Nephron (organoid): ENCODE data around the gene FSIP1.

ENCODE experiments used
- H3K27ac Mint-ChIP-seq, 3 experiments: 2 replicates each; pipeline ENCODE4 v1.8.0; 2020; ENCODE audit warnings: mixed read lengths in 3 of 3, mild to moderate bottlenecking in 2 of 3, moderate library complexity in 1 of 3
- H3K27me3 Mint-ChIP-seq: 2 replicates; pipeline ENCODE4 v1.8.0; 2021; ENCODE audit warnings: low read depth, mild to moderate bottlenecking, moderate library complexity, mixed read lengths
- H3K36me3 Mint-ChIP-seq: 2 replicates; pipeline ENCODE4 v1.8.0; 2020; ENCODE audit warnings: low read depth, mixed read lengths
- H3K4me1 Mint-ChIP-seq: 2 replicates; pipeline ENCODE4 v1.8.0; 2020; ENCODE audit warnings: mixed read lengths
- H3K4me3 Mint-ChIP-seq, 3 experiments: 2 replicates each; pipeline ENCODE4 v1.8.0; 2020; ENCODE audit warnings: mild to moderate bottlenecking in 3 of 3, mixed read lengths in 3 of 3, moderate library complexity in 2 of 3
- H3K9me3 Mint-ChIP-seq: 2 replicates; pipeline ENCODE4 v1.8.0; 2020; ENCODE audit warnings: mixed read lengths
- CTCF ChIP-seq, 3 experiments: fragments of 200-600 bp; sonication (generic); IDR thresholded peaks; one replicate each; pipeline ENCODE4 v1.5.0; 2021; ENCODE audit warnings: antibody characterized with exemption in 3 of 3; ENCODE audit not compliant: unreplicated experiment in 3 of 3

FSIP1 gene

GRCh38 chr15:39807791-39808190, 25.1 kb upstream of the FSIP1 start:
- Mint-ChIP-seq H3K27ac (no peak overlapping the region), H3K27me3 (peaks cover 4% of the 10 kb centered on the region), H3K36me3 (no peaks in the 10 kb centered on the region), H3K4me3 (no peak overlapping the region), H3K9me3 (no peaks in the 10 kb centered on the region), H3K4me1 (no peaks in the 10 kb centered on the region)
- no peak for TF ChIP-seq CTCF (IDR thresholded peaks at IDR 0.05; ENCODE audit: unreplicated experiment in 3 of 3)

- Mint-ChIP-seq H3K27ac (no peak overlapping the region), H3K36me3 (no peaks in the 10 kb centered on the region), H3K4me1 (no peaks in the 10 kb centered on the region), H3K9me3 (no peaks in the 10 kb centered on the region), H3K27me3 (peaks cover 4% of the 10 kb centered on the region), H3K4me3 (no peak overlapping the region)
- no peak for TF ChIP-seq CTCF (IDR thresholded peaks at IDR 0.05; ENCODE audit: unreplicated experiment in 3 of 3)
Observed at GRCh38 chr15:39804026-39804425, 21.4 kb upstream of the FSIP1 start.

- Mint-ChIP-seq H3K36me3 (no peaks in the 10 kb centered on the region), H3K27ac (no peak overlapping the region)
- no peak for TF ChIP-seq CTCF (IDR thresholded peaks at IDR 0.05; ENCODE audit: unreplicated experiment in 3 of 3)
Observed at GRCh38 chr15:39803016-39803415, 20.4 kb upstream of the FSIP1 start.

GRCh38 chr15:39801641-39802309, 19.1 kb upstream of the FSIP1 start:
- H3K36me3 Mint-ChIP-seq = no peaks in the 10 kb centered on the region
- no peaks in the 10 kb centered on the region for H3K27me3 Mint-ChIP-seq
- no peak overlapping the region for H3K4me3 Mint-ChIP-seq
- no peaks in the 10 kb centered on the region for H3K9me3 Mint-ChIP-seq
- peak in 2 of 3 experiments; percentile 17 to 28 for TF ChIP-seq CTCF (IDR thresholded peaks at IDR 0.05; ENCODE audit: unreplicated experiment in 3 of 3)
- H3K4me1 Mint-ChIP-seq = no peaks in the 10 kb centered on the region
- no peak overlapping the region for H3K27ac Mint-ChIP-seq

More at GRCh38 chr15:39803016-39803415, 20.4 kb upstream of the FSIP1 start:
- Mint-ChIP-seq H3K4me3 (no peak overlapping the region), H3K9me3 (no peaks in the 10 kb centered on the region), H3K27me3 (peaks cover 2% of the 10 kb centered on the region), H3K4me1 (no peaks in the 10 kb centered on the region)

GRCh38 chr15:39799552-39800011, 16.9 kb upstream of the FSIP1 start:
- H3K4me3 Mint-ChIP-seq = no peak overlapping the region
- no peaks in the 10 kb centered on the region for H3K9me3 Mint-ChIP-seq
- no peaks in the 10 kb centered on the region for H3K36me3 Mint-ChIP-seq
- H3K27ac Mint-ChIP-seq = no peak overlapping the region
- H3K27me3 Mint-ChIP-seq = no peaks in the 10 kb centered on the region
- no peaks in the 10 kb centered on the region for H3K4me1 Mint-ChIP-seq
- no peak for TF ChIP-seq CTCF (IDR thresholded peaks at IDR 0.05; ENCODE audit: unreplicated experiment in 3 of 3)

GRCh38 chr15:39798382-39798781, 15.7 kb upstream of the FSIP1 start:
- no peak overlapping the region for H3K4me3 Mint-ChIP-seq
- H3K4me1 Mint-ChIP-seq = no peaks in the 10 kb centered on the region
- no peaks in the 10 kb centered on the region for H3K9me3 Mint-ChIP-seq
- no peak for TF ChIP-seq CTCF (IDR thresholded peaks at IDR 0.05; ENCODE audit: unreplicated experiment in 3 of 3)
- H3K36me3 Mint-ChIP-seq = no peaks in the 10 kb centered on the region
- no peaks in the 10 kb centered on the region for H3K27me3 Mint-ChIP-seq
- H3K27ac Mint-ChIP-seq = no peak overlapping the region
